Measurements from ENCODE around the gene NGFR. TPM values are rescaled to one million over a fixed set of nuclear protein-coding genes. Genes with fewer than 3 reads are reported as not detected.

NGFR gene
- total RNA-seq, 1 experiment from 2014 or later = 1.6 TPM

GRCh38 chr17:49555495-49556222 lies 60.6 kb downstream of the NGFR start:
- Histone ChIP-seq H3K4me3 (ENCODE audit: low read depth in 2 of 2, low read length in 2 of 2) (peak overlapping the region in 1 of 2 experiments; percentile 2; a peak in 1 of 4 replicates), H3K27me3 (ENCODE audit: control insufficient read depth, insufficient read depth, low read length) (no peaks in the 10 kb centered on the region), H3K9me3 (ENCODE audit: control insufficient read depth, insufficient read depth, low read depth, low read length) (no peaks in the 10 kb centered on the region), H3K4me1 (ENCODE audit: control insufficient read depth, insufficient read depth, low read length) (peaks cover 4% of the 10 kb centered on the region; the same call in 1 of the 2 replicates), H3K36me3 (ENCODE audit: control insufficient read depth, insufficient read depth, low read length) (no peaks in the 10 kb centered on the region), H3K27ac (ENCODE audit: low read length) (no peak overlapping the region; the same call in 1 of the 2 replicates)
- no peak; the same call in 1 of the 2 replicates for ATAC-seq
- CTCF ChIA-PET = interaction anchor here (0.6 to 2.6 kb wide), 14 partner anchors 10 to 148 kb away, joined by 3 to 16 read pairs (median 4); partner anchors contain the start of gene PHB1
- intact Hi-C loops (cut with micrococcal nuclease; ENCODE audit: unreplicated experiment) = loop anchor here (2.0 kb wide), 2 partner anchors 119 to 149 kb away; no protein-coding TSS in a partner anchor
- no peak for DNase-seq (ENCODE audit: low read depth, low spot score)
- BruUV-seq (replicated peaks) = no TSS peak
- no peak for TF ChIP-seq SIN3A (IDR thresholded peaks at IDR 0.05; ENCODE audit: borderline replicate concordance, insufficient read depth, low read depth, low read length)
- no peak for TF ChIP-seq POLR2AphosphoS5 (IDR thresholded peaks at IDR 0.05; ENCODE audit: low read depth, low read length)
- no peak for TF ChIP-seq REST (IDR thresholded peaks at IDR 0.05; ENCODE audit: insufficient read depth in 1 of 2, low read depth in 2 of 2, low read length in 1 of 2)
- no peak for TF ChIP-seq CTCF (IDR thresholded peaks at IDR 0.05)
- TF ChIP-seq TCF7L2 (IDR thresholded peaks at IDR 0.05; ENCODE audit: low read depth, low read length) = no peak
- POLR2A ChIA-PET = no interaction called here
- in situ Hi-C loops (cut with HindIII; ENCODE audit: low pct_unique_long_range_greater_than_20kb, low sequenced_read_pairs) = no loop called here

- Histone ChIP-seq H3K27ac (ENCODE audit: low read length) (no peak overlapping the region; the same call in 1 of the 2 replicates), H3K4me1 (ENCODE audit: control insufficient read depth, insufficient read depth, low read length) (peaks cover 4% of the 10 kb centered on the region; the same call in 1 of the 2 replicates), H3K4me3 (ENCODE audit: low read depth in 2 of 2, low read length in 2 of 2) (peak overlapping the region in 1 of 2 experiments; percentile 2; a peak in 1 of 4 replicates), H3K36me3 (ENCODE audit: control insufficient read depth, insufficient read depth, low read length) (no peaks in the 10 kb centered on the region), H3K27me3 (ENCODE audit: control insufficient read depth, insufficient read depth, low read length) (no peaks in the 10 kb centered on the region), H3K9me3 (ENCODE audit: control insufficient read depth, insufficient read depth, low read depth, low read length) (no peaks in the 10 kb centered on the region)
- POLR2A ChIA-PET = no interaction called here
- CTCF ChIA-PET = interaction anchor here (0.5 to 2.6 kb wide), 20 partner anchors 9 to 358 kb away, joined by 3 to 16 read pairs (median 4); partner anchors contain the start of gene PHB1
- DNase-seq (ENCODE audit: low read depth, low spot score) = no peak
- peak; percentile 99 for TF ChIP-seq CTCF (IDR thresholded peaks at IDR 0.05)
- no peak for TF ChIP-seq POLR2AphosphoS5 (IDR thresholded peaks at IDR 0.05; ENCODE audit: low read depth, low read length)
- ATAC-seq = peak; percentile 92
- no TSS peak for BruUV-seq (replicated peaks)
- in situ Hi-C loops (cut with HindIII; ENCODE audit: low pct_unique_long_range_greater_than_20kb, low sequenced_read_pairs) = no loop called here
- intact Hi-C loops (cut with micrococcal nuclease; ENCODE audit: unreplicated experiment) = loop anchor here (2.0 kb wide), 2 partner anchors 120 to 150 kb away; no protein-coding TSS in a partner anchor
Measured at GRCh38 chr17:49556223-49556943, 61.3 kb downstream of the NGFR start.
